Spleen (tissue), 7 donors: ENCODE results near the gene CYB5D1.

Experiments used
- POLR2A ChIP-seq, 3 donors: fragments of 450-650 bp; IDR thresholded peaks; one replicate each; pipeline ENCODE4 v1.5.1; 2017; ENCODE audit warnings: antibody characterized with exemption in 3 of 3, mild to moderate bottlenecking in 1 of 3
- POLR2AphosphoS5 ChIP-seq, 3 donors: sonication (generic); formaldehyde crosslinking; IDR thresholded peaks; one replicate each; pipeline ENCODE4 v1.5.1; 2017; ENCODE audit warnings: antibody characterized with exemption in 3 of 3
- TF ChIP-seq, protein P1 (sequence below), 11 experiments: fragments of 200-600 bp in 7 of 11; fragments of 450-650 bp in 4 of 11; sonication (generic) in 4 of 11; IDR thresholded peaks in 8 of 11; conservative IDR thresholded peaks in 3 of 11; 1 replicate in 7 of 11; 2 replicates in 4 of 11; pipeline versions ENCODE4 v1.4.0 to v1.8.0; 2016 to 2021; ENCODE audit warnings: antibody characterized with exemption in 11 of 11, inconsistent platforms in 4 of 11, mild to moderate bottlenecking in 1 of 11
- donor health status: DM: no; HTN: no; CAD: no; lungs with moderate emphysema.
- donor health status: DM: no; HTN: no; CAD: no.
- donor health status: DM: no; HTN: no; CAD: no.

DNA sequence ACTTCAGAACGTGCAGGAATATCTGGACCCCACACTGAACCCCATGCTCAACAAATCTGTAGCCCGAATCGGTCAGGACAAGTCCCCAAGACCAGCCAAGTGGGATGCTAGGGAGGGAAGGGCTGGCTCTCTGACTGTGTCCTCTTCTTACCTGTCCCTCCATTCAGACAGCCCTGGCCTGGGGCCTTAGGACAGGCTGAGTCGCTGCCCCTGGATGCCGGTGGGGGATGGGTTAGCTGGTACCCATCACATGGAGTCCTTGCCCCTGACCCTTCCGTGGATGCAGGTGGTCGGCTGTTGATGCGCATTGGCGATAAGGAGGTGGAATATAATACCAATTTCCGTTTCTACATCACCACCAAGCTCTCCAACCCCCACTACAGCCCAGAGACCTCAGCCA is 39.8 kb upstream of the CYB5D1 start:
- TF ChIP-seq, protein P1, sequence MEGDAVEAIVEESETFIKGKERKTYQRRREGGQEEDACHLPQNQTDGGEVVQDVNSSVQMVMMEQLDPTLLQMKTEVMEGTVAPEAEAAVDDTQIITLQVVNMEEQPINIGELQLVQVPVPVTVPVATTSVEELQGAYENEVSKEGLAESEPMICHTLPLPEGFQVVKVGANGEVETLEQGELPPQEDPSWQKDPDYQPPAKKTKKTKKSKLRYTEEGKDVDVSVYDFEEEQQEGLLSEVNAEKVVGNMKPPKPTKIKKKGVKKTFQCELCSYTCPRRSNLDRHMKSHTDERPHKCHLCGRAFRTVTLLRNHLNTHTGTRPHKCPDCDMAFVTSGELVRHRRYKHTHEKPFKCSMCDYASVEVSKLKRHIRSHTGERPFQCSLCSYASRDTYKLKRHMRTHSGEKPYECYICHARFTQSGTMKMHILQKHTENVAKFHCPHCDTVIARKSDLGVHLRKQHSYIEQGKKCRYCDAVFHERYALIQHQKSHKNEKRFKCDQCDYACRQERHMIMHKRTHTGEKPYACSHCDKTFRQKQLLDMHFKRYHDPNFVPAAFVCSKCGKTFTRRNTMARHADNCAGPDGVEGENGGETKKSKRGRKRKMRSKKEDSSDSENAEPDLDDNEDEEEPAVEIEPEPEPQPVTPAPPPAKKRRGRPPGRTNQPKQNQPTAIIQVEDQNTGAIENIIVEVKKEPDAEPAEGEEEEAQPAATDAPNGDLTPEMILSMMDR (IDR thresholded peaks at IDR 0.05 in 8 of 11, conservative IDR thresholded peaks at IDR 0.05 in 3 of 11): no peak
- TF ChIP-seq POLR2A (IDR thresholded peaks at IDR 0.05) (no peak), POLR2AphosphoS5 (IDR thresholded peaks at IDR 0.05) (no peak)
